H7 (cell line): ENCODE measurements around the gene CASKIN2. TPM values are rescaled to one million over a fixed set of nuclear protein-coding genes. Genes with fewer than 3 reads are reported as not detected.

Experiments
- DNase-seq: peaks from one replicate; pipeline ENCODE4 v3.0.0; 2012
- H3K27me3 ChIP-seq: 2 replicates; pipeline ENCODE4 v1.6.0; 2011; ENCODE audit warnings: mild to moderate bottlenecking, low read length; ENCODE audit not compliant: control insufficient read depth, insufficient read depth
- H3K36me3 ChIP-seq: replicated peaks from 2 replicates; pipeline ENCODE4 v1.5.1; 2011; ENCODE audit warnings: low read length; ENCODE audit not compliant: control insufficient read depth, insufficient read depth
- H3K4me3 ChIP-seq: 2 replicates; pipeline ENCODE4 v1.5.1; 2011; ENCODE audit warnings: low read depth, mild to moderate bottlenecking, control low read depth, low read length, moderate library complexity; ENCODE audit not compliant: insufficient read depth
- total RNA-seq: library from RNA; depleted of rRNA; stranded (reverse); fragments of >200 nt; shearing (Covaris generic); gene quantifications from 2 replicates; pipeline ENCODE4 v1.2.3, GENCODE V29; 2014; rRNA removed

Gene CASKIN2
- total RNA-seq: 11.8 and 13.1 TPM in 2 replicates

DNA sequence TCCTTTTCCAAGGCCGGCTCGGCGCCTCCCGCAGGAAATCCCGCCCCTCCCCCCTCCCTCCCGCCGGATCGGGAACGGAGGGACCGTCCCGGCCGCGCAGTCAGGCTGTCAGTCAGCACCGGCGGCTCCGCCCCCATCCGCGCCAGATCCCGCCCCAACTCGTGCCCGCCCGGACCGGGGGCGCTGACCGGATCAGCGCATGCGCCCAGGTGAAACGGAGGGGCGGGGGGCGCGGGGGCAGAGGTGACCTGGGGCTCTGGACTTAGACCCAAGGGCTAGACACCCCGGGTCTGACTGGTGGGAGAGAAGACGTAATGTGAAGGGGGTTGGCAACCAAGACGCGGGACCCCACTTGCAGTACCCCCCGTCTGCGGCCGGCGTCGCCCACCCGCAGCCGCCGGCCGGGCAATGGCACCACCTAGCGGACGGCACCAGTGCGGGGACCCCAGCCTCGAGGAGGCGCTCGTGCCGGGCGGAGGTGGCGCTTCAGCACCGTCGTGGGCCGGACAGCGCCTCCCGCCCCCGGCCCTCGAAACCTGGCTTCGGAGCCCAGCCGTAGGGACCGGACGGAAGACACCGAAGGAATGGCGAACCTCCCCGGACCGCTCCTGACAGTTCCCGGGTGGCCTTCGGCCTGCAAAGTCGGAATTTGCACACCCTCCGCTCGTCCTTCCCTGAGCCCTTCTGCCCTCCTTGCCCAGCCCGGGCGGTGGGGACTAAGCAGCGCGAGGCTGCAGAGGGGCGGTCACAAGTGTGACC is at the start of gene CASKIN2:
Gene CASKIN2 (minus strand): TSS at position 42 of the 759 bp plus-strand sequence. CDS start 1,733 bp downstream, outside the sequence.
- Histone ChIP-seq H3K36me3 (peaks cover 7% of the 10 kb centered on the region), H3K27me3 (no peaks in the 10 kb centered on the region; the same call in 1 of the 2 replicates), H3K4me3 (peak within 1 kb of the TSS; percentile 97)
- peak; percentile 100 for DNase-seq

DNA sequence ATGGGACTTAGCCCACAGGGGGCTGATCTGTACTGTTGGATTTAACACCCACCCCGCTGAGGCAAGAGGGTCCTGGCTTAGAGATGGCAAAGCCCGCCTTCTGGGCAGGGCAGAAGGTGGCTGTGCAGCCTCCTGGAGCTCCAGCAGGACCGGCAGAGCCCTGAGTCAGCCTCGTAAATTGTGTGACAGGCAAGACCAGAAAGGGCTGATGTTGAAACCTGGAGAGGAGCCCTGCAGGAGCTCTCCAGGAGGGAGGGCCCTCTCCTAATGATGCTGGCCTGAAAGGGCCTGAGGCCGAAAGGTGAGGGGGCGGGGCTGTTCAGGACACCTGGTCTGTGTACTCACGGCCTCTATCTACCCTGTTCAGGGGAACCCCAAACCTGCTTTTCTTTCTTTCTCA is 49.7 kb upstream of the CASKIN2 start:
- H3K4me3 ChIP-seq: no peak overlapping the region
- H3K27me3 ChIP-seq: no peaks in the 10 kb centered on the region
- DNase-seq: no peak
- peaks cover 5% of the 10 kb centered on the region for H3K36me3 ChIP-seq

DNA sequence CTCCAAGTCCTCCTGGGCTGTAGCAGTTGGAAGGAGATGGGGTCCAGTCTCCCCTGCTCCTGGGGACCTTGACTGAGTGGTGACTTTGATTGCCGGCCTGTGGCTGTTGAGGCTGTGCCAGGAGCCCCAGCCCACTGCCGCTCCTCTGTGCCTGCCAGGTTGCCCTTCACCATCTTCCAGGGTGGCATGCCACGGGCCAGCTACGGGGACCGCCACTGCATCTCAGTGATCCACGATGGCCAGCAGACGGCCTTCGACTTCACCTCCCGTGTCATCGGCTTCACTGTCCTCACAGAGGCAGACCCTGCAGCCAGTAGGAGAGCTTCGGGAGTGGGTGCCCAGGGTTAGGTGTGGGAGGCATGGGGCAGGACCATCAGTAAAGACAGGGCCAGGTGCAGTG is 48.9 kb upstream of the CASKIN2 start:
- H3K36me3 ChIP-seq: peaks cover 5% of the 10 kb centered on the region
- no peak overlapping the region for H3K4me3 ChIP-seq
- H3K27me3 ChIP-seq: no peaks in the 10 kb centered on the region
- DNase-seq: no peak

DNA sequence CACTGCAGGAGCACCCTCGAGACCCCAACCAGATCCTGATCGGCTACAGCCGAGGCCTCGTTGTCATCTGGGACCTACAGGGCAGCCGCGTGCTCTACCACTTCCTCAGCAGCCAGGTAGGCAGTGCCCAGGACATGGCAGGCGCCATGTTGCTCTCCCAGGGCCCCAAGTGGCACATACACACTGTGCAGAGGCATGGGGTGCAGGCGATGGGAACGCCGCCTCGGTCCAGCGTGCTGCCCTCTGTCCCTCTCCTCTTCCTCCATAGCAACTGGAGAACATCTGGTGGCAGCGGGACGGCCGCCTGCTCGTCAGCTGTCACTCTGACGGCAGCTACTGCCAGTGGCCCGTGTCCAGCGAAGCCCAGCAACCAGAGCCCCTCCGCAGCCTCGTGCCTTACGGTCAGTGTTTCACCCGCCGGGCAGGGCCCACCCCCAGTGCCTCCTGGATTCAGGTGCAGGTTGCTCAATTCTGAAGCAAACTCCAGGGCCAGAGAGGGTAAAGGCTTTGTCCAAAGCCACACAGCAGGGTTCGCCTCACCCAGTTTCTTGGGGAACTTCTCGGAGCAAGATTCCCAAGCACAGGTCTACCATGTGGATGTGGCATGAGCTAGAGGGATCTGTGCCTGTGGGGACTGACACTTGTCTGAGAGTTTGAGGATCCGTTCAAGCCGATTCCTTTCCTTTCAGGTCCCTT is 47.9 kb upstream of the CASKIN2 start:
- Histone ChIP-seq H3K27me3 (no peaks in the 10 kb centered on the region), H3K4me3 (no peak overlapping the region), H3K36me3 (peaks cover 5% of the 10 kb centered on the region)
- DNase-seq: no peak

GRCh38 chr17:75561927-75562603 is 46.7 kb upstream of the CASKIN2 start:
- no peaks in the 10 kb centered on the region for H3K27me3 ChIP-seq
- no peak overlapping the region for H3K4me3 ChIP-seq
- no peak for DNase-seq
- peaks cover 5% of the 10 kb centered on the region for H3K36me3 ChIP-seq

GRCh38 chr17:75559958-75560533 is 44.7 kb upstream of the CASKIN2 start:
- Histone ChIP-seq H3K4me3 (no peak overlapping the region), H3K27me3 (no peaks in the 10 kb centered on the region), H3K36me3 (peaks cover 5% of the 10 kb centered on the region)
- no peak for DNase-seq

GRCh38 chr17:75558666-75559530 is 43.6 kb upstream of the CASKIN2 start:
- Histone ChIP-seq H3K4me3 (no peak overlapping the region), H3K36me3 (peaks cover 5% of the 10 kb centered on the region)
- no peak for DNase-seq

GRCh38 chr17:75557852-75558665 is 42.7 kb upstream of the CASKIN2 start:
- no peak for DNase-seq
- Histone ChIP-seq H3K4me3 (no peak overlapping the region), H3K27me3 (no peaks in the 10 kb centered on the region), H3K36me3 (no peaks in the 10 kb centered on the region; the same call in none of the 2 replicates)

More at GRCh38 chr17:75558666-75559530, 43.6 kb upstream of the CASKIN2 start:
- H3K27me3 ChIP-seq: no peaks in the 10 kb centered on the region

DNA sequence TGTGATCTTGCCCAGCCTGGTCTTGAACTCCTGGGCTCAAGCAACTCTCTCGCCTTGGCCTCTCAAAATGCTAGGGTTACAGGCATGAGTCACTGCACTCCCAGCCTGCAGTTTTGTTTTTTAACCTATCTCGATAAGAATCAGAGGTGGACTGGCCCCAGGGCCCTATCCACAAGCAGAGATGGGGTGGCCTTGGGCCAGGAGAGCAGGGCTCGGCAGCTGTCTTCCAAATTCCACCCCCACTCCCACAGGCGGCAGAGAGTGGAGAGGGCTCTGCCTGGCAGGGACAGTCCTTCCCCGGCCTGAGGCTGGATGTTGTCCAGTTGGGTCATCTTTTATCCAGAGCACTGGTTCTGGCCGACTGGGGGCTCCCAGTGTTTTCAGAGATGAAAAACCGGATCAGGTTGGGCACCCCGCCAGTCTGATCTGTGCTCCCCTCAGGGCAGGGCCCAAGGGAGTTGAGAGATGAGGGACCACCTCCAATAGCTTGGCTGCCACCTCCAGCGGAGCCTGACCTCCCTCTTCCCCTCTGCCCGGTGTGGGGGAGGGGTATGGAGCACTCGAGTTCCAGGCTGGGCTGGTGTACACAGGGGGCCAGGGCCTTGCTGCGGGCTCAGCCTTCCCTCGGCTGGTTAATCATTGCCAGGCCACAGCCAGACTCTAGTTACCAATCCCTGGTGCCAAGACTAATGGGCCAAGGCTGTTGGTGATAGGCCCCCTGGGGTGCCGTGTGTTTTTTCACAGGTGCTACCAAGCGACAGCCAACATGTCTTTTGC is 41.9 kb upstream of the CASKIN2 start:
- H3K36me3 ChIP-seq: no peaks in the 10 kb centered on the region; the same call in 1 of the 2 replicates
- H3K27me3 ChIP-seq: no peaks in the 10 kb centered on the region
- H3K4me3 ChIP-seq: no peak overlapping the region
- peak; percentile 78 for DNase-seq

- no peak overlapping the region for H3K4me3 ChIP-seq
- no peaks in the 10 kb centered on the region for H3K27me3 ChIP-seq
- no peak for DNase-seq
- no peaks in the 10 kb centered on the region; the same call in none of the 2 replicates for H3K36me3 ChIP-seq
Measured at GRCh38 chr17:75555679-75556153, 40.4 kb upstream of the CASKIN2 start.

- Histone ChIP-seq H3K36me3 (no peaks in the 10 kb centered on the region; the same call in 1 of the 2 replicates), H3K4me3 (no peak overlapping the region), H3K27me3 (no peaks in the 10 kb centered on the region)
- no peak for DNase-seq
Measured at GRCh38 chr17:75553295-75554110, 38.2 kb upstream of the CASKIN2 start.
